Nephron (organoid): Measurements from ENCODE around the gene LANCL3.

Experiments used
- H3K27ac Mint-ChIP-seq, 3 experiments: 2 replicates each; pipeline ENCODE4 v1.8.0; 2020; ENCODE audit warnings: mixed read lengths in 3 of 3, mild to moderate bottlenecking in 2 of 3, moderate library complexity in 1 of 3
- H3K27me3 Mint-ChIP-seq: 2 replicates; pipeline ENCODE4 v1.8.0; 2021; ENCODE audit warnings: low read depth, mild to moderate bottlenecking, moderate library complexity, mixed read lengths
- H3K36me3 Mint-ChIP-seq: 2 replicates; pipeline ENCODE4 v1.8.0; 2020; ENCODE audit warnings: low read depth, mixed read lengths
- H3K4me1 Mint-ChIP-seq: 2 replicates; pipeline ENCODE4 v1.8.0; 2020; ENCODE audit warnings: mixed read lengths
- H3K4me3 Mint-ChIP-seq, 3 experiments: 2 replicates each; pipeline ENCODE4 v1.8.0; 2020; ENCODE audit warnings: mild to moderate bottlenecking in 3 of 3, mixed read lengths in 3 of 3, moderate library complexity in 2 of 3
- H3K9me3 Mint-ChIP-seq: 2 replicates; pipeline ENCODE4 v1.8.0; 2020; ENCODE audit warnings: mixed read lengths
- CTCF ChIP-seq, 3 experiments: fragments of 200-600 bp; sonication (generic); IDR thresholded peaks; one replicate each; pipeline ENCODE4 v1.5.0; 2021; ENCODE audit warnings: antibody characterized with exemption in 3 of 3; ENCODE audit not compliant: unreplicated experiment in 3 of 3

LANCL3 gene

GRCh38 chrX:37690119-37690518, 118.7 kb downstream of the LANCL3 start:
- Mint-ChIP-seq H3K27me3 (peaks cover 5% of the 10 kb centered on the region), H3K4me1 (no peaks in the 10 kb centered on the region), H3K4me3 (no peak overlapping the region), H3K36me3 (no peaks in the 10 kb centered on the region), H3K9me3 (peaks cover 3% of the 10 kb centered on the region), H3K27ac (no peak overlapping the region)
- TF ChIP-seq CTCF (IDR thresholded peaks at IDR 0.05; ENCODE audit: unreplicated experiment in 3 of 3): no peak

- Mint-ChIP-seq H3K36me3 (no peaks in the 10 kb centered on the region), H3K27me3 (no peaks in the 10 kb centered on the region), H3K4me3 (no peak overlapping the region), H3K4me1 (no peaks in the 10 kb centered on the region), H3K9me3 (peaks cover 3% of the 10 kb centered on the region), H3K27ac (no peak overlapping the region)
- no peak for TF ChIP-seq CTCF (IDR thresholded peaks at IDR 0.05; ENCODE audit: unreplicated experiment in 3 of 3)
Observed at GRCh38 chrX:37692918-37693317, 121.5 kb downstream of the LANCL3 start.

- no peak overlapping the region for H3K4me3 Mint-ChIP-seq
- H3K4me1 Mint-ChIP-seq: no peaks in the 10 kb centered on the region
- peaks cover 6% of the 10 kb centered on the region for H3K9me3 Mint-ChIP-seq
- no peak overlapping the region for H3K27ac Mint-ChIP-seq
- TF ChIP-seq CTCF (IDR thresholded peaks at IDR 0.05; ENCODE audit: unreplicated experiment in 3 of 3): no peak
- no peaks in the 10 kb centered on the region for H3K36me3 Mint-ChIP-seq
- no peaks in the 10 kb centered on the region for H3K27me3 Mint-ChIP-seq
Observed at GRCh38 chrX:37697169-37697760, 125.8 kb downstream of the LANCL3 start.

- Mint-ChIP-seq H3K36me3 (no peaks in the 10 kb centered on the region), H3K27ac (no peak overlapping the region), H3K27me3 (no peaks in the 10 kb centered on the region), H3K4me3 (no peak overlapping the region), H3K4me1 (no peaks in the 10 kb centered on the region), H3K9me3 (peaks cover 6% of the 10 kb centered on the region)
- no peak for TF ChIP-seq CTCF (IDR thresholded peaks at IDR 0.05; ENCODE audit: unreplicated experiment in 3 of 3)
Observed at GRCh38 chrX:37701588-37701987, 130.1 kb downstream of the LANCL3 start.

GRCh38 chrX:37711991-37712390, 140.5 kb downstream of the LANCL3 start:
- Mint-ChIP-seq H3K36me3 (no peaks in the 10 kb centered on the region), H3K27me3 (no peaks in the 10 kb centered on the region), H3K4me3 (no peak overlapping the region), H3K4me1 (no peaks in the 10 kb centered on the region), H3K27ac (no peak overlapping the region), H3K9me3 (peaks cover 3% of the 10 kb centered on the region)
- TF ChIP-seq CTCF (IDR thresholded peaks at IDR 0.05; ENCODE audit: unreplicated experiment in 3 of 3): no peak

- peaks cover 3% of the 10 kb centered on the region for H3K9me3 Mint-ChIP-seq
- no peaks in the 10 kb centered on the region for H3K4me1 Mint-ChIP-seq
- H3K4me3 Mint-ChIP-seq: no peak overlapping the region
- H3K27ac Mint-ChIP-seq: no peak overlapping the region
- H3K27me3 Mint-ChIP-seq: no peaks in the 10 kb centered on the region
- no peaks in the 10 kb centered on the region for H3K36me3 Mint-ChIP-seq
- TF ChIP-seq CTCF (IDR thresholded peaks at IDR 0.05; ENCODE audit: unreplicated experiment in 3 of 3): no peak
Observed at GRCh38 chrX:37712458-37712857, 141.0 kb downstream of the LANCL3 start.
